ENCODE measurements around the gene RIMS3. TPM values are rescaled to one million over a fixed set of nuclear protein-coding genes. Genes with fewer than 3 reads are reported as not detected.

RIMS3 gene
- total RNA-seq, 2 experiments from 2014 or later, result 3.0 to 3.9 TPM

GRCh38 chr1:40625076-40625475, 40.4 kb downstream of the RIMS3 start:
- intact Hi-C loops (cut with micrococcal nuclease), result no loop called here
- POLR2A ChIA-PET, result no interaction called here

GRCh38 chr1:40622936-40623629, 42.4 kb downstream of the RIMS3 start:
- intact Hi-C loops (cut with micrococcal nuclease), result no loop called here
- H3K4me1 Mint-ChIP-seq (ENCODE audit: low read depth), result peaks cover 5% of the 10 kb centered on the region
- H3K27ac Mint-ChIP-seq, result no peak overlapping the region
- H3K9me3 Mint-ChIP-seq, result no peaks in the 10 kb centered on the region
- no peak overlapping the region for H3K4me3 Mint-ChIP-seq
- H3K27me3 Mint-ChIP-seq, result no peaks in the 10 kb centered on the region
- TF ChIP-seq CTCF (IDR thresholded peaks at IDR 0.05), result no peak
- no peaks in the 10 kb centered on the region for H3K36me3 Mint-ChIP-seq (ENCODE audit: low read depth)
- DNase-seq, result no peak
- POLR2A ChIA-PET, result no interaction called here
- CTCF ChIA-PET, result interaction anchor here (0.7 to 1.5 kb wide), 2 partner anchors 10 to 151 kb away, joined by 3 to 5 read pairs; no protein-coding TSS in a partner anchor
- no peak for ATAC-seq

More at GRCh38 chr1:40625076-40625475, 40.4 kb downstream of the RIMS3 start:
- H3K27ac Mint-ChIP-seq, result no peak overlapping the region
- ATAC-seq (no peak), DNase-seq (peak; percentile 62)
- no peak overlapping the region for H3K4me3 Mint-ChIP-seq
- H3K4me1 Mint-ChIP-seq (ENCODE audit: low read depth), result peaks cover 25% of the 10 kb centered on the region
- CTCF ChIA-PET, result interaction anchor here (0.7 to 1.6 kb wide), 13 partner anchors 12 to 328 kb away, joined by 3 to 7 read pairs (median 4); no protein-coding TSS in a partner anchor
- no peaks in the 10 kb centered on the region for H3K27me3 Mint-ChIP-seq
- H3K9me3 Mint-ChIP-seq, result no peaks in the 10 kb centered on the region
- peaks cover 2% of the 10 kb centered on the region for H3K36me3 Mint-ChIP-seq (ENCODE audit: low read depth)
- peak; percentile 29 for TF ChIP-seq CTCF (IDR thresholded peaks at IDR 0.05)

GRCh38 chr1:40621821-40622450, 43.5 kb downstream of the RIMS3 start:
- CTCF ChIA-PET, result no interaction called here
- intact Hi-C loops (cut with micrococcal nuclease), result no loop called here

GRCh38 chr1:40620586-40621210, 44.8 kb downstream of the RIMS3 start:
- intact Hi-C loops (cut with micrococcal nuclease), result no loop called here
- Mint-ChIP-seq H3K9me3 (no peaks in the 10 kb centered on the region), H3K4me3 (no peak overlapping the region), H3K36me3 (ENCODE audit: low read depth) (no peaks in the 10 kb centered on the region), H3K4me1 (ENCODE audit: low read depth) (no peaks in the 10 kb centered on the region), H3K27me3 (no peaks in the 10 kb centered on the region), H3K27ac (no peak overlapping the region)
- CTCF ChIA-PET, result interaction anchor here (2.0 kb wide), 1 partner anchor 48 kb away, joined by 6 read pairs; no protein-coding TSS in a partner anchor
- TF ChIP-seq CTCF (IDR thresholded peaks at IDR 0.05), result no peak
- DNase-seq (no peak), ATAC-seq (no peak)
- POLR2A ChIA-PET, result no interaction called here

More at GRCh38 chr1:40621821-40622450, 43.5 kb downstream of the RIMS3 start:
- no peak for TF ChIP-seq CTCF (IDR thresholded peaks at IDR 0.05)
- no peaks in the 10 kb centered on the region for H3K36me3 Mint-ChIP-seq (ENCODE audit: low read depth)
- H3K27ac Mint-ChIP-seq, result no peak overlapping the region
- no peak overlapping the region for H3K4me3 Mint-ChIP-seq
- H3K9me3 Mint-ChIP-seq, result no peaks in the 10 kb centered on the region
- no peaks in the 10 kb centered on the region for H3K4me1 Mint-ChIP-seq (ENCODE audit: low read depth)
- POLR2A ChIA-PET, result no interaction called here
- H3K27me3 Mint-ChIP-seq, result no peaks in the 10 kb centered on the region
- ATAC-seq (no peak), DNase-seq (no peak)

GRCh38 chr1:40620150-40620549, 45.3 kb downstream of the RIMS3 start:
- POLR2A ChIA-PET, result no interaction called here
- ATAC-seq (no peak), DNase-seq (no peak)
- Mint-ChIP-seq H3K27ac (no peak overlapping the region), H3K36me3 (ENCODE audit: low read depth) (no peaks in the 10 kb centered on the region), H3K9me3 (no peaks in the 10 kb centered on the region), H3K27me3 (no peaks in the 10 kb centered on the region), H3K4me3 (no peak overlapping the region), H3K4me1 (ENCODE audit: low read depth) (no peaks in the 10 kb centered on the region)
- intact Hi-C loops (cut with micrococcal nuclease), result no loop called here
- no peak for TF ChIP-seq CTCF (IDR thresholded peaks at IDR 0.05)
- CTCF ChIA-PET, result interaction anchor here (2.0 kb wide), 1 partner anchor 49 kb away, joined by 6 read pairs; no protein-coding TSS in a partner anchor

Measured in activated CD8-positive, alpha-beta T cell treated with anti-CD3 and anti-CD28 coated beads for 36 hours (primary cell).